Measurements from ENCODE around the gene CHCHD6.

Gene CHCHD6

DNA sequence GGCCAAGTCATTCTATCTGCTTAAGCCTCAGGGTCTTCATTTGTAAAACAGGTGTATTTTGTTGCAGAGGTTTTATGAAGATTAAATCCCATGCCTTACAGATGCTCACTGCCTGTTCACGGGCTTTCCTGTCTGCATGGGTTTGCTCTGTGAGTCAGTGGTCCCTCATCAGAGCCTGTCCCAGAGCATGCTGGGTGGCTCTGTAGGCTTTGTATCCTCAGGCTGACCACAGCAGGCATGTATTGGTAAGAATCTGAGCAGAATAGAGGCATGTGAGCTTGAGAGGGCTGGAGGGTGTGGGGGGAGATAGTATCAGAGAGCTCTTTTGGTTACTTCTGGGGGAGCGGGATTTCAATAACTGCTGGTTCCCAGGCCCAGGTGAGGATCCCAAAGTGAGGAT, 233.5 kb downstream of the CHCHD6 start:
- no peak for TF ChIP-seq EZH2phosphoT487 (conservative IDR thresholded peaks at IDR 0.05; ENCODE audit: low read length)
- TF ChIP-seq, protein P1, sequence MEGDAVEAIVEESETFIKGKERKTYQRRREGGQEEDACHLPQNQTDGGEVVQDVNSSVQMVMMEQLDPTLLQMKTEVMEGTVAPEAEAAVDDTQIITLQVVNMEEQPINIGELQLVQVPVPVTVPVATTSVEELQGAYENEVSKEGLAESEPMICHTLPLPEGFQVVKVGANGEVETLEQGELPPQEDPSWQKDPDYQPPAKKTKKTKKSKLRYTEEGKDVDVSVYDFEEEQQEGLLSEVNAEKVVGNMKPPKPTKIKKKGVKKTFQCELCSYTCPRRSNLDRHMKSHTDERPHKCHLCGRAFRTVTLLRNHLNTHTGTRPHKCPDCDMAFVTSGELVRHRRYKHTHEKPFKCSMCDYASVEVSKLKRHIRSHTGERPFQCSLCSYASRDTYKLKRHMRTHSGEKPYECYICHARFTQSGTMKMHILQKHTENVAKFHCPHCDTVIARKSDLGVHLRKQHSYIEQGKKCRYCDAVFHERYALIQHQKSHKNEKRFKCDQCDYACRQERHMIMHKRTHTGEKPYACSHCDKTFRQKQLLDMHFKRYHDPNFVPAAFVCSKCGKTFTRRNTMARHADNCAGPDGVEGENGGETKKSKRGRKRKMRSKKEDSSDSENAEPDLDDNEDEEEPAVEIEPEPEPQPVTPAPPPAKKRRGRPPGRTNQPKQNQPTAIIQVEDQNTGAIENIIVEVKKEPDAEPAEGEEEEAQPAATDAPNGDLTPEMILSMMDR (IDR thresholded peaks at IDR 0.05; ENCODE audit: insufficient read depth, low read length, poor library complexity, severe bottlenecking) = no peak
- H3K9me3 ChIP-seq (ENCODE audit: insufficient read depth, low read length) = no peaks in the 10 kb centered on the region
- H3K9ac ChIP-seq (ENCODE audit: low read length) = no peak overlapping the region
- no peaks in the 10 kb centered on the region for H4K20me1 ChIP-seq (ENCODE audit: low read depth, low read length)
- no peak overlapping the region for H3K4me2 ChIP-seq (ENCODE audit: low read depth, low read length, poor library complexity, severe bottlenecking)
- no peak overlapping the region for H2AFZ ChIP-seq (ENCODE audit: low read depth, low read length, severe bottlenecking)
- H3K27ac ChIP-seq (ENCODE audit: low read depth, low read length) = no peak overlapping the region
- H3K27me3 ChIP-seq (ENCODE audit: low read length) = no peaks in the 10 kb centered on the region
- H3K9me2 ChIP-seq (replicated peaks; ENCODE audit: insufficient read depth, low read length) = no peaks in the 10 kb centered on the region
- no peak overlapping the region for H3K4me3 ChIP-seq (ENCODE audit: insufficient read depth, low read length, poor library complexity, severe bottlenecking)
- no peaks in the 10 kb centered on the region for H3K36me3 ChIP-seq (ENCODE audit: low read length)
- no peaks in the 10 kb centered on the region for H3F3A ChIP-seq (ENCODE audit: insufficient read depth)
- no peaks in the 10 kb centered on the region for H3K79me2 ChIP-seq (ENCODE audit: insufficient read depth, low read length)

DNA sequence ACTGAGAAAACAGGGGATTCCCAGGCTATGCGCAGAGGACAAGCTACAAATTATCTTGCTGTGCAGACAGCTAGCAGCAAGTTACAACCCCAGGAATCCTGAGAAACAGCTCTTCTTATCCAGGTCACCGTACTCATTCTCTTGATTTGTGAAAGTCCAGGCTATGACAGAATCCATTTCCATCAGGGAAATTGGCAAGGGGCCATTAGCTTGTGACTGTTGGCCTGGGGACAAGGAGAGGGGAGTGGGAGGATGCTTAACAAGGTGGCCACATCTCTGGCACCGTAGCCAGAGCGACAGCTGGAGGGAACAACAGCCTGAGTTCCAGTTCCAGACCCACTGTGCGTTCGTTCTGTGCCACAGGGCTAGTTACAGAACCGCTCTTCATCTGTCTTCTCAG, 233.9 kb downstream of the CHCHD6 start:
- no peak overlapping the region for H3K4me2 ChIP-seq (ENCODE audit: low read depth, low read length, poor library complexity, severe bottlenecking)
- no peaks in the 10 kb centered on the region for H4K20me1 ChIP-seq (ENCODE audit: low read depth, low read length)
- H3K27ac ChIP-seq (ENCODE audit: low read depth, low read length) = no peak overlapping the region
- TF ChIP-seq EZH2phosphoT487 (conservative IDR thresholded peaks at IDR 0.05; ENCODE audit: low read length) = no peak
- TF ChIP-seq, protein P1 (IDR thresholded peaks at IDR 0.05; ENCODE audit: insufficient read depth, low read length, poor library complexity, severe bottlenecking) = no peak
- no peaks in the 10 kb centered on the region for H3K27me3 ChIP-seq (ENCODE audit: low read length)
- H3K9me2 ChIP-seq (replicated peaks; ENCODE audit: insufficient read depth, low read length) = no peaks in the 10 kb centered on the region
- no peaks in the 10 kb centered on the region for H3K36me3 ChIP-seq (ENCODE audit: low read length)
- H3K9ac ChIP-seq (ENCODE audit: low read length) = no peak overlapping the region
- H2AFZ ChIP-seq (ENCODE audit: low read depth, low read length, severe bottlenecking) = no peak overlapping the region
- H3K4me3 ChIP-seq (ENCODE audit: insufficient read depth, low read length, poor library complexity, severe bottlenecking) = no peak overlapping the region
- no peaks in the 10 kb centered on the region for H3F3A ChIP-seq (ENCODE audit: insufficient read depth)
- no peaks in the 10 kb centered on the region for H3K79me2 ChIP-seq (ENCODE audit: insufficient read depth, low read length)
- no peaks in the 10 kb centered on the region for H3K9me3 ChIP-seq (ENCODE audit: insufficient read depth, low read length)

DNA sequence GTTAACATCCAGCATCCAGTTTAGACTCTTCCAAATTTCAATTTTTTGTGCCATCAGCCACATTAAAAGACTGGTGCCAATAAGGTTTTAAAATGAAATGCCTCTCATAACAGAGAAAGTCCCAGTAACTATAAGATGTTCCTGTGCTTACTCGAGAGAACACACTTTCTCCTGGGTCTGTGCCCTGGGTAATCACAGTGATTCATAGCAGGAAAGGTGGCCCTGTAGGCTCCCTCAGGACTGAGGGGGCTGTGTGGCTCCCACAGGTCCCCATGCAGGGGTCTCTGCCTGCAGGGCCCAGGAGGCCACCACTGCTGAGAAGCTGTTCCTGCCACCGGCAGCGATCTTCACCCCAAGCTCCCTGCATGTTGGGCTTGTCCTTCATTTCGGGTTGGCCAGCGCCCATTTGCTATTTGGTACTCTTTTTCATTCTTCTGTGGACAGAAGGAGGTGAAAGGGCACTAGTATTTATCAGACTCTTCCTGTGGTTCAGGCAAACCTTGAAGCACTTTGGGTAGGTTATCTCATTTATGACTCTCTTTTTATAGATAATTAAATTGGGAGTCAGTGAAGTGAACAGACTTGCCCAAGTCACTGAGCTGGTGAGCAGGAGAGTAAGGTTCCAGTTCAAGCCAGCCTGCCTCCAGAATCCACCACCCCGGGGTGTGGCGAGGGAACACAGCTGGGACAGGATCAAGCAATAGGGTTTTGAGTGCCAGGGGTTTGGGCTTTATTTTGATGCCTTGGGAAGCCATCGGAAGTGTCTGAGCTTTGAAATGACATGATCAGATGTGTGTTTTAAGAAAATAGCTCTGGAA, 234.7 kb downstream of the CHCHD6 start:
- no peaks in the 10 kb centered on the region for H3K9me3 ChIP-seq (ENCODE audit: insufficient read depth, low read length)
- no peak overlapping the region for H3K4me2 ChIP-seq (ENCODE audit: low read depth, low read length, poor library complexity, severe bottlenecking)
- no peak overlapping the region for H3K4me3 ChIP-seq (ENCODE audit: insufficient read depth, low read length, poor library complexity, severe bottlenecking)
- H3K9me2 ChIP-seq (replicated peaks; ENCODE audit: insufficient read depth, low read length) = no peaks in the 10 kb centered on the region
- no peaks in the 10 kb centered on the region for H3K79me2 ChIP-seq (ENCODE audit: insufficient read depth, low read length)
- TF ChIP-seq EZH2phosphoT487 (conservative IDR thresholded peaks at IDR 0.05; ENCODE audit: low read length) = no peak
- TF ChIP-seq, protein P1 (IDR thresholded peaks at IDR 0.05; ENCODE audit: insufficient read depth, low read length, poor library complexity, severe bottlenecking) = no peak
- no peaks in the 10 kb centered on the region for H3K36me3 ChIP-seq (ENCODE audit: low read length)
- H3F3A ChIP-seq (ENCODE audit: insufficient read depth) = no peaks in the 10 kb centered on the region
- no peaks in the 10 kb centered on the region for H3K27me3 ChIP-seq (ENCODE audit: low read length)
- H2AFZ ChIP-seq (ENCODE audit: low read depth, low read length, severe bottlenecking) = no peak overlapping the region
- no peak overlapping the region for H3K9ac ChIP-seq (ENCODE audit: low read length)
- H3K27ac ChIP-seq (ENCODE audit: low read depth, low read length) = no peak overlapping the region
- no peaks in the 10 kb centered on the region for H4K20me1 ChIP-seq (ENCODE audit: low read depth, low read length)
